HTR-8/SVneo (cell line): Measurements from ENCODE around the gene DAGLB.
A peak's percentile ranks its signal among the peaks of the same experiment; 100 is the strongest.
"Not testable (repeated sequence)": the region's sequence is repeated elsewhere in the genome, so short reads cannot be mapped to it uniquely, and the experiment has no call there.

Experiments
- DNase-seq: peaks from one replicate; pipeline ENCODE4 v3.0.0; 2011; ENCODE audit warnings: low spot score, mixed read lengths; ENCODE audit not compliant: insufficient read length
- FAIRE-seq: peaks from 2 replicates; lab custom pipeline; 2011; peaks lifted over from hg19 to GRCh38; lab: Jason Lieb, UNC

The DAGLB gene

GRCh38 chr7:6463609-6464008, 15.9 kb upstream of the DAGLB start:
- not testable (repeated sequence) for DNase-seq, FAIRE-seq

- FAIRE-seq (no peak), DNase-seq (no peak)
These were observed 14.3 kb upstream of the DAGLB start for GRCh38 chr7:6461946-6462550.

DNA sequence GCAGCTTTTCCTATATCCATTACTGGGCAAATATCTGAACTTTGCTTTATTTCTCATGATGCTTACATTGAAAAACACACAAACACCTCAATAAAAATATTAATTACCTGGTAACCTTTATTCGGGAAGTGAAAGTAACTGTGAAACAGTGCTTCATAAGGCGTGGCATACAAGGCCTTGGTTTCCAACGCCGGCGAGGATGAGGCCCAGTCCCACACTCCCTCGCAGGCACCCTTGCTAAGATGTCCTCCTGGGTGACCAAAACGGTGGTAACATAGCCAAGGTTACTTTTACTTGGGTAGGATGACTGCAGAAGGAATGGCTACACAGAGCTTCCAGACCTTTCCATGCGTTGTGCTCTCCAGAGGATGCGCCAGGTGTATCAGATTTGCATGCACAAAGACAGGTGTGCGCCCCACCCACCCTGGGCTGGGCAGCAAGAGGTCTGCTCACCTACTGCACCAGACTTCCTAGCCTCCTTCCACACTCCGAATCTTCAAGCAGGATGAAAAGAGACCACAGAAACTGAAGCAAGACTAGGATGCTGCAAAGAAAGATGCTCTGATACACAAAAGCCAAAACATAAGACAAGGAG, 13.3 kb upstream of the DAGLB start:
- DNase-seq = no peak

GRCh38 chr7:6460303-6460702, 12.5 kb upstream of the DAGLB start:
- no peak for DNase-seq
- FAIRE-seq = no peak

More for the DNA sequence above, 13.3 kb upstream of the DAGLB start:
- no peak for FAIRE-seq

DNA sequence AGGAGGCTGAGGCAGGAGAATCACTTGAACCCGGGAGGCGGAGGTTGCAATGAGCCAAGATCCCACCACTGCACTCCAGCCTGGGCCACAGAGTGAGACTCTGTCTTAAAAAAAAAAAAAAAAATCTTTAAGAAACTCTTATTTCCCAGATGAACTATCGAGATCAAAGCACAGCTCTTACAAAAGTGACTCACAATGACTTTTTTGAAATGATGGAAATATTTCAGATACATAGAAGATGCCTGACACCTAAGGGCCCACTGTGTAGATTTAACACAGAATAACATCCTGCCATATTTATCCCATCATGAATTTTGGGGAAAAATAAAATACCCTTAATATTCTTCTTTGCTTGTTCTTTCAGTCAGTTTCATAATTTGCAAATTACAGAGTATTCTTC, 10.9 kb upstream of the DAGLB start:
- DNase-seq, FAIRE-seq: not testable (repeated sequence)

GRCh38 chr7:6453734-6454133, 6.0 kb upstream of the DAGLB start:
- FAIRE-seq (peak; percentile 65), DNase-seq (peak; percentile 79)

GRCh38 chr7:6451224-6451705, 3.5 kb upstream of the DAGLB start:
- no peak for DNase-seq
- no peak for FAIRE-seq

DNA sequence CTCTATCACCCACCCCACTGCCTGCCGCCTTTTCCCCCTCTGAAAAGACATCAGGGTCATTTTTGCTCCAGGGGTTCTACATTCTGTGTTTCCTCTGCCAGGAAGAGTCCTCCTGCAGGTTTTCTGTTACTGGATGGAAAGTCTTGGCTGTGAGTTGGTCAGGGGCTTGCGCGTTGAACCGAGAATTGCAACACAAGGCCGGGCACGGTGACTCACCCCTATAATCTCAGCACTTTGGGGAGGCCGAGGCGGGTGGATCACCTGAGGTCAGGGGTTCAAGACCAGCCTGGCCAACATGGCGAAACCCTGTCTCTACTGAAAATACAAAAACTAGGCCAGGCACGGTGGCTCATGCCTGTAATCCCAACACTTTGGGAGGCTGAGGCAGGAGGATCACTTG, 2.8 kb upstream of the DAGLB start:
- FAIRE-seq, DNase-seq: not testable (repeated sequence)

- not testable (repeated sequence) for DNase-seq, FAIRE-seq
These were observed 2.1 kb upstream of the DAGLB start for GRCh38 chr7:6449884-6450283.

DNA sequence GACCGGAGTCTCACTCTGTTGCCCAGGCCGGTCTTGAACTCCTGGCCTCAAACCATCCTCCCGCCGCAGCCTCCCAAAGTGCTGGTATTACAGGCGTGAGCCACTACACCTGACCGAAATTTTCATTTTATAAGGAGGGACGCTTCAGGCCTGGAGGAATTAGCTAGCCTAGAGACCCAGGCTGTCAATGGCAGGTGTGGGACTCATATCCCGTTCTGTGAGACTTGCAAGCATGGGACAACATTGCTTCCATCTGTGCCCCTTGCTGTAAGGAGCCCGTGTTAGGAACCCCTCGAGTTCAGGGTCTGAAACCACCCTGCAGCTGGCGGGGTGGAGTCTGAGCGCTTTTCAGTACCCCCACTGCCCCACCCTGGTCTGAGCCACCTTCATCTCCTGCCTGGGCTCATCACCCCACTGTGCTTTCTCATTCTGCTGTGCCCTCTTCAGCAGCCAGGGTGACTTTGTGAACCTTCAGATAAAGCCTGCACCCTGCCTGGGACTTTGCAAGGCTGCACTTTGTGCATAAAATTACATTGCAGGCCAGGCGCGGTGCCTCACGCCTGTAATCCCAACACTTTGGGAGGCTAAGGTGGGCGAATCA, 1.3 kb upstream of the DAGLB start:
- DNase-seq = no peak
- FAIRE-seq = no peak

GRCh38 chr7:6446838-6447580, 745 bp downstream of the DAGLB start:
- FAIRE-seq = peak; percentile 55

DNA sequence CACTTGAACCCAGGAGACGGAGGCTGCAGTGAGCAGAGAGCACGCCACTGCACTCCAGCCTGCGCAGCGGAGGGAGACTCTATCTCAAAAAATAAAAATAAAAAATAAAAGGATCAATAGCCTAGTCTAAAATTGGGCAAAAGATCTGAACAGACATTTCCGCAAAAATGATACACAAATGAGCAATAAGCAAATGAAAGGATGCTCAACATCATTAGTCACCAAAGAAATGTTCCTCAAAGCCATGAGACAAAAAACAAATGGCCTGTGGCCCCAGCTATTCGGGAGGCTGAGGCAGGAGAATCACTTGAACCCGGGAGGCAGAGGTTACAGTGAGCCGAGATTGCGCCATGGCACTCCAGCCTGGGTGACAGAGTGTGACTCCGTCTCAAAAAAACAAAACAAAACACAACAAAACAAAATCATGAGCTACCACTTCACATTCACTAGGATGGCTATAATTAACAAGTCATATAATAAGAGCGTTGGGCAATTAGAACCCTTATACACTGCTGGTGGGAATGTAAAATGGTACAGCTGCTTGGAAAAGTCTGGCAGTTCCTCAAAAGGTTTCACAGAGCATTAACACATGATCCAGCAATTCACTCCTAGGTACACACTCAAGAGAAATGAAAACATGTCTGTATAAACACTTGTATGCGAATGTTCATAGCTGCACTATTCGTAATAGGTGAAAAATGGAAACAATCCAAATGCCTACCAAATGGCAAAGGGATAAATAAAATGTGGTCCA, 3.1 kb downstream of the DAGLB start:
- DNase-seq = no peak
- no peak for FAIRE-seq

More at GRCh38 chr7:6446838-6447580, 745 bp downstream of the DAGLB start:
- peak; percentile 79 for DNase-seq

GRCh38 chr7:6443372-6443941, 4.3 kb downstream of the DAGLB start:
- FAIRE-seq = peak; percentile 93
- DNase-seq = peak; percentile 86

DNA sequence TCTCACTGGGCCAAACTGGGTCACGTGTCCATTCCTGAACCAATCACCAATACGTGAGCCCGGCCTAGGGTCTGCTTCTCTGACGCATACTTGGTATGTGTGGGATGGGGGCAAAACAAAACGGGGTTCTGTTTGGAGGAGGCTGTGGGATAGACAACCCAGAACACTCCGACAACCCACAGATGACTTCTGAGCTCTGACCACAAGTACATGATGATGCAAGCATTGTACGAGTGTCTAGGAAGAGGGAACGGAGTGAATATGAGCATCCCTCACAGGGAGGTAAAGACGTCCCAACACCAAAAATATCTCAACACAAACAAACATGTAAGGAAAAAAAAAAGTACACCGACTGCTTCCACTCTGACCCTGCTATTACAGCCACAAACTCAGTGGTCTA, 5.6 kb downstream of the DAGLB start:
- DNase-seq (no peak), FAIRE-seq (no peak)

DNA sequence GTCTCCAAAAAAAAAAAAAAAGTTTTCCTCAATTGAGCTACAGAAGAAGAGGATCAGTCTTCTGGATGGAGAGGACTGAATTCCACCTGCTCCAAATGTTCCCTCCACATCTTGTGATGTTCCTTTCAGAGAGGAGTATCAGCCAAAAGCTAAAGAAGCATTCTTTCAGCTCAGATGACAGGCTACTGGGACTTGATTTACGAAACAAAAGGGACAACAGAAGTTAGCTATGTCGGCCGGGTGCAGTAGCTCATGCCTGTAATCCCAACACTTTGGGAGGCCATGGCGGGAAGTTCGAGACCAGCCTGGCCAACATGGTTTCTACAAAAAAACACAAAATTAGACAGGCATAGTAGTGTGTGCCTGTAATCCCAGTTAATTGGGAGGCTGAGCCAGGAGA, 7.4 kb downstream of the DAGLB start:
- FAIRE-seq (no peak), DNase-seq (no peak)

DNA sequence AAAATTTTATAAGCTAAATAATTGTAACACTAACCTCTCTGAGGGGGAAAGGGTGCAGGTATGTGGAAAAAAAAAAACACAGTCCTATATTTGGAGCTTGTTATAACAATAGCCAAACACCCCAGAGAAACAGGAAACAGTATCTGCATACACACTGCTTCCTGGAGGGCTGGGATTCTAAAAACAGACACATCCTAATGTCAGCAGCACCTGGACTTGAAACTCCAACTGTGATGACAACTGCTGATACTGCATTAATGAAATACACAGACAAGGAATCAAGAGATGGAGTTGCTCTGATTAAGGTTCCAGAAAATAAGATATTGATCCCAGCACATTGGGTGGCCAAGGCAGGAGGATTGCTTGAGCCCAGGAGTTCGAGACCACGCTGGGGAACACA, 9.3 kb downstream of the DAGLB start:
- DNase-seq (no peak), FAIRE-seq (no peak)

- no peak for DNase-seq
- FAIRE-seq = no peak
These were observed 10.5 kb downstream of the DAGLB start for GRCh38 chr7:6437251-6437650.

GRCh38 chr7:6436385-6436685, 11.4 kb downstream of the DAGLB start:
- no peak for FAIRE-seq
- no peak for DNase-seq

GRCh38 chr7:6435486-6436384, 12.0 kb downstream of the DAGLB start:
- DNase-seq (peak; percentile 96), FAIRE-seq (peak; percentile 36)
